Measurements from ENCODE around the gene EEA1. TPM values are rescaled to one million over a fixed set of nuclear protein-coding genes. Genes with fewer than 3 reads are reported as not detected.

The EEA1 gene
- total and polyA plus RNA-seq, 2 experiments from 2014 or later, result 19.1 to 20.7 TPM

DNA sequence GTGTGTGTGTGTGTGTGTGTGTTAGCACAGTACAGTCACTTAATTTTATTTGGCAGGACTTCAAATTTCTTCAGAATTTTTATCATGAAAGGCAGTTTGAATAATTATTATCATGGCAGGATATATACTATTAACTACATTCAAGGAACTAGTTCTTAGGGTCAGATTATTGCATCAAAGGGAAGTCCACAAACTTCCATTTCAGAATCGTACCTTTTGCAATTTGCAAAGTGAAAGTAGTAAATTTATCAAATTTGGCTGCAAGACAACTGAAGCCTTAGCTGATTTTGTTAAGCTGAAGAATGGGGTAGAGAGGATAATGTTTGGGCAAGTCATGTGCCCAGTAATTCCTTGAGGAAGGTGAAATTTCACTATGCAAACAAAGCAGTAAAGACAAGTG is 158.1 kb downstream of the EEA1 start:
- no peaks in the 10 kb centered on the region for H3K9me2 ChIP-seq (replicated peaks; ENCODE audit: insufficient read depth)
- H3K9me3 ChIP-seq (ENCODE audit: low read depth), result no peaks in the 10 kb centered on the region
- H3K4me3 ChIP-seq, result no peak overlapping the region
- no peak overlapping the region for H3K27ac ChIP-seq
- H3K4me1 ChIP-seq (ENCODE audit: insufficient read depth), result peaks cover 4% of the 10 kb centered on the region
- H3K27me3 ChIP-seq, result no peaks in the 10 kb centered on the region
- DNase-seq (ENCODE audit: low spot score), result no peak
- H4K20me1 ChIP-seq (ENCODE audit: insufficient read depth, poor library complexity, severe bottlenecking), result no peaks in the 10 kb centered on the region
- 89% methylated on average over 1 of the region's 1 CpG for WGBS (ENCODE audit: low lambda C conversion rate, missing lambda C conversion rate)
- TF ChIP-seq, protein P1, sequence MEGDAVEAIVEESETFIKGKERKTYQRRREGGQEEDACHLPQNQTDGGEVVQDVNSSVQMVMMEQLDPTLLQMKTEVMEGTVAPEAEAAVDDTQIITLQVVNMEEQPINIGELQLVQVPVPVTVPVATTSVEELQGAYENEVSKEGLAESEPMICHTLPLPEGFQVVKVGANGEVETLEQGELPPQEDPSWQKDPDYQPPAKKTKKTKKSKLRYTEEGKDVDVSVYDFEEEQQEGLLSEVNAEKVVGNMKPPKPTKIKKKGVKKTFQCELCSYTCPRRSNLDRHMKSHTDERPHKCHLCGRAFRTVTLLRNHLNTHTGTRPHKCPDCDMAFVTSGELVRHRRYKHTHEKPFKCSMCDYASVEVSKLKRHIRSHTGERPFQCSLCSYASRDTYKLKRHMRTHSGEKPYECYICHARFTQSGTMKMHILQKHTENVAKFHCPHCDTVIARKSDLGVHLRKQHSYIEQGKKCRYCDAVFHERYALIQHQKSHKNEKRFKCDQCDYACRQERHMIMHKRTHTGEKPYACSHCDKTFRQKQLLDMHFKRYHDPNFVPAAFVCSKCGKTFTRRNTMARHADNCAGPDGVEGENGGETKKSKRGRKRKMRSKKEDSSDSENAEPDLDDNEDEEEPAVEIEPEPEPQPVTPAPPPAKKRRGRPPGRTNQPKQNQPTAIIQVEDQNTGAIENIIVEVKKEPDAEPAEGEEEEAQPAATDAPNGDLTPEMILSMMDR (IDR thresholded peaks at IDR 0.05; ENCODE audit: poor library complexity), result no peak
- TF ChIP-seq EZH2 (IDR thresholded peaks at IDR 0.05; ENCODE audit: borderline replicate concordance) (no peak), EZH2phosphoT487 (IDR thresholded peaks at IDR 0.05; ENCODE audit: low read depth, severe bottlenecking, unreplicated experiment) (no peak)
- no peak overlapping the region for H3K4me2 ChIP-seq
- no peaks in the 10 kb centered on the region for H3K36me3 ChIP-seq (replicated peaks; ENCODE audit: insufficient read depth, low read depth)
- H2AFZ ChIP-seq, result no peak overlapping the region
- no peaks in the 10 kb centered on the region for H3K79me2 ChIP-seq

DNA sequence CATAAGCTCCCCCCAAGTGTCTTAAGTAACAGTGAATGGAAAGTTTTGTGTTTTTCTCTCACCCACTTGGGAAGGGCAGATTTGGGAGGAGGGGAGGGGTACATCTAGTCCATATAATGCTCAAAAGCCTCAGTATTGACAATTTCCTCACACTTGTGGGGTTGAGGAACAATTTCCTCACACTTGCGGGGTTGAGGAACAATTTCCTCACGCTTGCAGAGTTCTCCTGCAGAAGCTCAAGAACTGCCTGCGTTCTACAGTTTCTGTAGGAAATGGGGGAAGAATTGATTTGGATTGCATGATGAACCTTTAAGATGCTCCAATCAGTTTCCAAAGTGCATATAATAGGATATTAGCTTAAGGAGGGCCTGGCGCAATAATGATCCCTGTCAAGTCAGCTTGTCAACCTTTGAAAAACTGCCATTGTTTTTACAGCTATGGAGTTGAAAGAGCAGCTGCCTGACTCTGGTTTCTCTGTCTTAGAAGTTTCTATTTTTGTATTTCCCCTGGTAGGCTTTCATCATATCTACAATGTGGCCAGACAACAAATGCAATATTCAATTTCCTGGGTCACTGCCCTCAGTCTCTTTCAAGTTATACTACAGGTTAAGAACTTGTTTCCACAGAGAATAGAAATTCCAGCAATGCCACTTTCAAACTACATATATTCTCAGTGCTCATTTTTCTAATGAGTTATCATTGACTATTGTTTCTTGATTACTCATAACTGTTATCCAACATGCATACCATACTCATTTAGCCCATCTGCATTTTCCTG is 159.8 kb downstream of the EEA1 start:
- H4K20me1 ChIP-seq (ENCODE audit: insufficient read depth, poor library complexity, severe bottlenecking), result no peaks in the 10 kb centered on the region
- H3K27me3 ChIP-seq, result no peaks in the 10 kb centered on the region
- DNase-seq (ENCODE audit: low spot score), result no peak
- H3K27ac ChIP-seq, result no peak overlapping the region
- H3K9me3 ChIP-seq (ENCODE audit: low read depth), result no peaks in the 10 kb centered on the region
- no peaks in the 10 kb centered on the region for H3K9me2 ChIP-seq (replicated peaks; ENCODE audit: insufficient read depth)
- no peak overlapping the region for H2AFZ ChIP-seq
- WGBS (ENCODE audit: low lambda C conversion rate, missing lambda C conversion rate), result 89% methylated on average over 4 of the region's 4 CpGs
- no peak overlapping the region for H3K4me3 ChIP-seq
- H3K79me2 ChIP-seq, result no peaks in the 10 kb centered on the region
- peaks cover 4% of the 10 kb centered on the region for H3K4me1 ChIP-seq (ENCODE audit: insufficient read depth)
- TF ChIP-seq EZH2phosphoT487 (IDR thresholded peaks at IDR 0.05; ENCODE audit: low read depth, severe bottlenecking, unreplicated experiment) (no peak), EZH2 (IDR thresholded peaks at IDR 0.05; ENCODE audit: borderline replicate concordance) (no peak)
- no peaks in the 10 kb centered on the region for H3K36me3 ChIP-seq (replicated peaks; ENCODE audit: insufficient read depth, low read depth)
- H3K4me2 ChIP-seq, result no peak overlapping the region

DNA sequence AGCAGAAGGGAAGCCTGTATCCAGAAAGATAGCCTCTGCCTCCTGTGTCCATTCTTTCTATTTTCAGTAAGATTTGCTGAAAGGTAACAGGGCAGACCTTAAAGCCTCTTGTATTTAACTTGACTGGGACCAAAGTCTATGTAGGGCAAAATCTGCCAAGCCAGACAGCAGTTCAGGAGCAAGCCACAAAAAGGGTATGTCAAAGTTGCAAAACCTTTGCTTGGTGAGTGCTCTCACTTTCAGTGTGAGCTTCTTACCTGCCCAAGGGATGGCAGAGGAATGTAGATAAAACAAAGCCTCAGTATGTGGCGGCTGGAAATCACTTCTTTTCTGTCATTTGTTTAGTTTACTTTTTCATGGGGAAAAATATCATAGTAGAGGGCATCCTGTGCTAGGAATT is 163.2 kb downstream of the EEA1 start:
- Histone ChIP-seq H3K4me3 (no peak overlapping the region), H2AFZ (no peak overlapping the region), H3K27me3 (no peaks in the 10 kb centered on the region), H3K4me2 (no peak overlapping the region), H3K4me1 (ENCODE audit: insufficient read depth) (peaks cover 4% of the 10 kb centered on the region), H4K20me1 (ENCODE audit: insufficient read depth, poor library complexity, severe bottlenecking) (no peaks in the 10 kb centered on the region), H3K36me3 (replicated peaks; ENCODE audit: insufficient read depth, low read depth) (no peaks in the 10 kb centered on the region), H3K27ac (no peak overlapping the region), H3K79me2 (no peaks in the 10 kb centered on the region), H3K9me3 (ENCODE audit: low read depth) (no peaks in the 10 kb centered on the region), H3K9me2 (replicated peaks; ENCODE audit: insufficient read depth) (no peaks in the 10 kb centered on the region)
- TF ChIP-seq, protein P1 (IDR thresholded peaks at IDR 0.05; ENCODE audit: poor library complexity), result no peak
- no peak for TF ChIP-seq EZH2phosphoT487 (IDR thresholded peaks at IDR 0.05; ENCODE audit: low read depth, severe bottlenecking, unreplicated experiment)
- no peak for TF ChIP-seq EZH2 (IDR thresholded peaks at IDR 0.05; ENCODE audit: borderline replicate concordance)
- no peak for DNase-seq (ENCODE audit: low spot score)
- WGBS (ENCODE audit: low lambda C conversion rate, missing lambda C conversion rate), result 73% methylated on average over 1 of the region's 1 CpG

DNA sequence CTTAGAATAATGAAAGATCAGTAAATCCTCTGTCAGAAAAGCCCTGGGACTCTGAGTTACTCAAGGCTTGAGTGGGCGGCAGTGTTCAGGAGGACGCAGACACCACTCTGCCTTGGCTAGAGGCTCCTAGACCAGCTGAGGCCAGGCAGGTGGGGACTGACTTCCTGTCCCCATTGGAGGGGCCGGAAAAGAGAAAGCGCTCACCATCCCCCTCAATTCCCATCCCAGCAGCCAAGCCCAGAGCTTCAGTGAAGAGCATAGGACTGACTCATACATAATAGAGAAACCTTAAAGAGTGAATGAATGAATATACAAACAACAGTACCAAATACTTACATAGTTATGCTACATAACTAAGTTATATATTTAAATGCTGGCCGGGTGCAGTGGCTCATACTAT is 164.3 kb downstream of the EEA1 start:
- TF ChIP-seq, protein P1 (IDR thresholded peaks at IDR 0.05; ENCODE audit: poor library complexity), result no peak
- TF ChIP-seq EZH2 (IDR thresholded peaks at IDR 0.05; ENCODE audit: borderline replicate concordance), result no peak
- no peak for TF ChIP-seq EZH2phosphoT487 (IDR thresholded peaks at IDR 0.05; ENCODE audit: low read depth, severe bottlenecking, unreplicated experiment)
- Histone ChIP-seq H3K4me3 (no peak overlapping the region), H3K36me3 (replicated peaks; ENCODE audit: insufficient read depth, low read depth) (no peaks in the 10 kb centered on the region), H3K9me3 (ENCODE audit: low read depth) (no peaks in the 10 kb centered on the region), H3K79me2 (no peaks in the 10 kb centered on the region), H3K4me2 (no peak overlapping the region), H3K27ac (no peak overlapping the region), H3K4me1 (ENCODE audit: insufficient read depth) (peaks cover 4% of the 10 kb centered on the region), H3K27me3 (no peaks in the 10 kb centered on the region), H2AFZ (no peak overlapping the region), H4K20me1 (ENCODE audit: insufficient read depth, poor library complexity, severe bottlenecking) (no peaks in the 10 kb centered on the region), H3K9me2 (replicated peaks; ENCODE audit: insufficient read depth) (no peaks in the 10 kb centered on the region)
- WGBS (ENCODE audit: low lambda C conversion rate, missing lambda C conversion rate), result 94% methylated on average over 5 of the region's 5 CpGs
- no peak for DNase-seq (ENCODE audit: low spot score)

Measured in hepatocyte (in vitro differentiated cells).